Measurements from ENCODE around the gene SH3BP5. TPM values are rescaled to one million over a fixed set of nuclear protein-coding genes. Genes with fewer than 3 reads are reported as not detected.

SH3BP5 gene
- polyA plus RNA-seq, 1 experiment: 30.9 TPM

- H3K36me3 ChIP-seq (ENCODE audit: control insufficient read depth, insufficient read depth, low read length): peaks cover 10% of the 10 kb centered on the region
- TF ChIP-seq, protein P1, sequence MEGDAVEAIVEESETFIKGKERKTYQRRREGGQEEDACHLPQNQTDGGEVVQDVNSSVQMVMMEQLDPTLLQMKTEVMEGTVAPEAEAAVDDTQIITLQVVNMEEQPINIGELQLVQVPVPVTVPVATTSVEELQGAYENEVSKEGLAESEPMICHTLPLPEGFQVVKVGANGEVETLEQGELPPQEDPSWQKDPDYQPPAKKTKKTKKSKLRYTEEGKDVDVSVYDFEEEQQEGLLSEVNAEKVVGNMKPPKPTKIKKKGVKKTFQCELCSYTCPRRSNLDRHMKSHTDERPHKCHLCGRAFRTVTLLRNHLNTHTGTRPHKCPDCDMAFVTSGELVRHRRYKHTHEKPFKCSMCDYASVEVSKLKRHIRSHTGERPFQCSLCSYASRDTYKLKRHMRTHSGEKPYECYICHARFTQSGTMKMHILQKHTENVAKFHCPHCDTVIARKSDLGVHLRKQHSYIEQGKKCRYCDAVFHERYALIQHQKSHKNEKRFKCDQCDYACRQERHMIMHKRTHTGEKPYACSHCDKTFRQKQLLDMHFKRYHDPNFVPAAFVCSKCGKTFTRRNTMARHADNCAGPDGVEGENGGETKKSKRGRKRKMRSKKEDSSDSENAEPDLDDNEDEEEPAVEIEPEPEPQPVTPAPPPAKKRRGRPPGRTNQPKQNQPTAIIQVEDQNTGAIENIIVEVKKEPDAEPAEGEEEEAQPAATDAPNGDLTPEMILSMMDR (IDR thresholded peaks at IDR 0.05; ENCODE audit: insufficient read depth, low read depth, low read length): no peak
- DNase-seq (ENCODE audit: low read depth): no peak
- CTCF ChIA-PET: interaction anchor here (1.2 to 1.6 kb wide), 2 partner anchors 19 to 31 kb away, joined by 3 to 4 read pairs; no protein-coding TSS in a partner anchor
- no peak overlapping the region for H3K4me3 ChIP-seq (ENCODE audit: low read depth, low read length)
- H3K27me3 ChIP-seq (ENCODE audit: control insufficient read depth, insufficient read depth, low read length): no peaks in the 10 kb centered on the region
- POLR2A ChIA-PET: no interaction called here
These were observed 30.6 kb downstream of the SH3BP5 start for GRCh38 chr3:15301761-15302160.

- peaks cover 10% of the 10 kb centered on the region for H3K36me3 ChIP-seq (ENCODE audit: control insufficient read depth, insufficient read depth, low read length)
- TF ChIP-seq, protein P1 (IDR thresholded peaks at IDR 0.05; ENCODE audit: insufficient read depth, low read depth, low read length): no peak
- ChIA-PET POLR2A (interaction anchor here (0.6 kb wide), 1 partner anchor 19 kb away, joined by 3 read pairs; no protein-coding TSS in a partner anchor), CTCF (interaction anchor here (0.9 to 1.6 kb wide), 3 partner anchors 20 to 33 kb away, joined by 3 to 4 read pairs (median 3); no protein-coding TSS in a partner anchor)
- DNase-seq (ENCODE audit: low read depth): no peak
- no peaks in the 10 kb centered on the region for H3K27me3 ChIP-seq (ENCODE audit: control insufficient read depth, insufficient read depth, low read length)
- H3K4me3 ChIP-seq (ENCODE audit: low read depth, low read length): no peak overlapping the region
These were observed 31.9 kb downstream of the SH3BP5 start for GRCh38 chr3:15300323-15301078.

- Histone ChIP-seq H3K27me3 (ENCODE audit: control insufficient read depth, insufficient read depth, low read length) (no peaks in the 10 kb centered on the region), H3K36me3 (ENCODE audit: control insufficient read depth, insufficient read depth, low read length) (peaks cover 8% of the 10 kb centered on the region), H3K4me3 (ENCODE audit: low read depth, low read length) (no peak overlapping the region)
- POLR2A ChIA-PET: interaction anchor here (0.6 kb wide), 1 partner anchor 16 kb away, joined by 4 read pairs; no protein-coding TSS in a partner anchor
- TF ChIP-seq, protein P1 (IDR thresholded peaks at IDR 0.05; ENCODE audit: insufficient read depth, low read depth, low read length): no peak
- no peak for DNase-seq (ENCODE audit: low read depth)
- CTCF ChIA-PET: interaction anchor here (1.2 to 1.9 kb wide), 2 partner anchors 31 to 34 kb away, joined by 3 to 6 read pairs; no protein-coding TSS in a partner anchor
These were observed 33.4 kb downstream of the SH3BP5 start for GRCh38 chr3:15299036-15299435.

- ChIA-PET POLR2A (no interaction called here), CTCF (interaction anchor here (1.2 to 1.9 kb wide), 2 partner anchors 31 to 34 kb away, joined by 3 to 6 read pairs; no protein-coding TSS in a partner anchor)
- H3K4me3 ChIP-seq (ENCODE audit: low read depth, low read length): no peak overlapping the region
- peaks cover 7% of the 10 kb centered on the region; the same call in 1 of the 2 replicates for H3K36me3 ChIP-seq (ENCODE audit: control insufficient read depth, insufficient read depth, low read length)
- TF ChIP-seq, protein P1 (IDR thresholded peaks at IDR 0.05; ENCODE audit: insufficient read depth, low read depth, low read length): no peak
- no peaks in the 10 kb centered on the region for H3K27me3 ChIP-seq (ENCODE audit: control insufficient read depth, insufficient read depth, low read length)
- DNase-seq (ENCODE audit: low read depth): no peak
These were observed 33.9 kb downstream of the SH3BP5 start for GRCh38 chr3:15298504-15298903.

GRCh38 chr3:15297608-15298350 is 34.6 kb downstream of the SH3BP5 start:
- H3K36me3 ChIP-seq (ENCODE audit: control insufficient read depth, insufficient read depth, low read length): peaks cover 7% of the 10 kb centered on the region; the same call in 1 of the 2 replicates
- H3K27me3 ChIP-seq (ENCODE audit: control insufficient read depth, insufficient read depth, low read length): no peaks in the 10 kb centered on the region
- ChIA-PET POLR2A (interaction anchor here (0.6 kb wide), 1 partner anchor 66 kb away, joined by 7 read pairs; no protein-coding TSS in a partner anchor), CTCF (interaction anchor here (0.6 to 1.9 kb wide), 3 partner anchors 30 to 1647 kb away, joined by 3 to 6 read pairs (median 3); no protein-coding TSS in a partner anchor)
- DNase-seq (ENCODE audit: low read depth): no peak
- no peak overlapping the region for H3K4me3 ChIP-seq (ENCODE audit: low read depth, low read length)
- TF ChIP-seq, protein P1 (IDR thresholded peaks at IDR 0.05; ENCODE audit: insufficient read depth, low read depth, low read length): no peak
